Hypothalamus (tissue), 51 donors: ENCODE measurements around the gene DYRK3.

ENCODE experiments used
- DNase-seq, 51 donors: peaks; one replicate each; lab custom pipeline; 2025; lab: John Stamatoyannopoulos, UW

DYRK3 gene

GRCh38 chr1:206696812-206697585 lies 61.7 kb downstream of the DYRK3 start:
- no peak for DNase-seq

- DNase-seq = no peak
These were observed 62.7 kb downstream of the DYRK3 start for GRCh38 chr1:206698011-206698410.
